ENCODE measurements around the gene ZFHX3.

ZFHX3 gene

DNA sequence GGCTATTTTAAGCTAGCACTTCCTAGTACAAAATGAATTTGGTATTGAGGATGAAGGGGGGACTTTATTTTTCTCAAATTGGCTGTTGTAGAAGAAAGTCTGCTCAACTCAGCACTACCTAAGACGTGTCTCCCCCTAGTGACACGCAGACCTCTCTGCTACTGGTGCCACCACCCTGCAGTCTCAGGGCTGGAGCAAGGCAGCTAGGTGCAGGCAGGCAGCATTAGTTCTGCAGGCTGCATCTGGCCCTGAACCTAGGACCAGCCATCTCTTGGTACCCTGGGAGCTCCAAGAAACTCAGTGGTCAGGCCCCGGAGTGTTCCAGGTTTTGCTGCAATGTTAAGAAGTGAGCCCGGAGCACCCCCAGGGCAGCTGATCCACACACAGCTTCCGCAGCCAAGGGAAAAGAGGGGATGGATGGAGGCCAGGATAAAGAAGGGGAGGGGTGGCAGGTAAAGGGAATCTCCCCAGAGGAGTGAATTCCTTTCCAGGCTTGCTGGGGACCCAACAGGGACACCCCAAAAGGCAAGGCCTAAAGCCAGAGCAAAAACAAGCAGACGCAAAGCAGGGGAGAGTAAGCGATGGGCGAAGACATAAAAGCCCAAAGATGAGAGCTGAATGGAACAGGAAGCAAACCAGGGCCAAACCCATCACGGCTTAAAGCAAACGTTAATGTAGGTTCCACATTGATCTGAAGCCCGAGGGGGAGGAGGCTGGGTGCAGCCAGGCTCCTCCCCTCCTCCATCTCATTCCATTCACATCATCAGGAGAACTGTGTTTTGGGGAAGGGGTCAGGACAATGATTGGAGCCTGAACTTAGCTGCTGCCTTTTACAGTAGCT lies 200.5 kb downstream of the ZFHX3 start:
- peak; percentile 62 for DNase-seq (ENCODE audit: low spot score)

DNA sequence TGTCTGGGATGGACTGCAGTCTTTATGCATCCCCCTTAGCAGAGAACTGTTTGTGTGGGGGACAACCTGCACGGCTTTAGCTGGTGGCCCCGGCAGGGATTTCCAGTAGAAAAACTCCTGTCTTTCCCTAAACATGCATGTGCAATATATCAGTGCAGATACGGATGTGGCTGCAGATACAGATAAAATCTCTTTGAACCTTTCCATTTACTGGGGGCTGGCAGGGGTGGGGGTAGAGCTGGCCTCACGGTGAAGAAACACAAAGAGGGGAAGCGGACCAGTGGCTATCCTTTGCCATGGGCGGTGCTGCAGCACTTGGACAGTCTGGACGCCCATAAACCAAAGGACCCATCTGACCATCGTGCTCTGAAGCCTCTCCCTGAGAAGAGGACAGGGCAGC lies 201.3 kb downstream of the ZFHX3 start:
- DNase-seq (ENCODE audit: low spot score) = no peak

DNA sequence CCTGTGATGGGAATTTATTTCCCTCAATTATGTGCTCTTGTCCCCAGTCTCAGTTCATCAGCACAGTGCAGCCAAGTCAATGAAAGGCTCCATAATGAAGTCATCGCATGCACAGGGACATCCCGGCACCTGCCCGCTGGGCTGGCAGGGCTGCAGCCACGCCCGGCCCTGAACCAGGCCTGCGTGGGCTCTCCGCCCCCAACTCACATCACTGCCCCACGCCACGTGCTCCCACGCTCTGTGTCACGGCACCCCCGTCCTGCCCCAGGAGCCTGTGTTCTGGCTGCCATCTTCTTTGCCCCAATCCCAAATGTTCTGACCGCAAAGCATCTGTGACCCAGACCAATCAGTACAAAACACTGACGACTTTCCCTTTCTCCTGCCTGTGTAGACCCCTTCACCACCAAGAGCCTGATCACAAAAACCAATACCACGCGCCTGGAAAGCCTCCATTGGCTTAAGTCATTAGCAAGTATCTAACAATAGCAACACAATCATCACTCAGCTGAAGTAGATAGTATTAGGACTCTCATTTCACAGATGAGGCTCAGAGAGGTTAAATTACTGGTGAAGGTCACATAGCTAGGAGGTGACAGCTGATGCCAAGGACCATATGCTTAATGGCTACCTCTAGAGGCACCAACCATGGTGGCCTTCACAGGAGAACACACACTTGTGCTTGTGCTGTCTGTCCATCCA lies 202.5 kb downstream of the ZFHX3 start:
- no peak for DNase-seq (ENCODE audit: low spot score)

DNA sequence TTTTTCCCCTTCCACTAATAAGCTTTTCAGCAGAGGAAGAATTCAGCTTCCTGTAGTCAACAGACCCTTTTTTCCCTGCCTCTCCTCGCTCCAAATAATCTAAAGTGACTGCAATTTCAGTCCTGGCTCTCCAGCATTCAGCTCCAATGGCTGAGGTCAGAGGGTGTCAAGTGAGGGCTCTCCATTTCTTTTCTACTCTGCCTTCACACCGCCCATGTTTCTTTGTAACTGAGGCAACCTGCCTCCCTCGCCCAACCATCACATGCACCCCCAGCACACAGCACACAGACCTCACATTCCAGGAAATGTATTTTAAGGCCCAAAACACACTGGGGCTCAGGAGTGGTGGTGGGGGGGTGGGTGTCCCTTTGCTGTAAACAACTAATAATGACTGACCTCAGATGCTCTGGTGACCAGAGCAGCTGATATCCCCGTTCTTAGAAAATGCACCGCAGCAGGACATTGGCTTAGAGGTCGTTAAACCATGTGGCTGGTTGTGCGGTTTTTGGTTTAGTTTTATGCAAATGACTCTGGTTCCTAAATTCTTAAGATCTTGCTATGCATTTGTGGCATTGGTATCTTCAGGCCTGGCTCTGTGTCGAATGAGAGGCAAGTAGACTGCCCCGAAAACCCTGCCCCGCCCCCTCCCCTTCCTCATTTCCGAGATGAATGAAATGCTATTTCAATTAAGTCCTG lies 203.6 kb downstream of the ZFHX3 start:
- DNase-seq (ENCODE audit: low spot score) = peak; percentile 61

DNA sequence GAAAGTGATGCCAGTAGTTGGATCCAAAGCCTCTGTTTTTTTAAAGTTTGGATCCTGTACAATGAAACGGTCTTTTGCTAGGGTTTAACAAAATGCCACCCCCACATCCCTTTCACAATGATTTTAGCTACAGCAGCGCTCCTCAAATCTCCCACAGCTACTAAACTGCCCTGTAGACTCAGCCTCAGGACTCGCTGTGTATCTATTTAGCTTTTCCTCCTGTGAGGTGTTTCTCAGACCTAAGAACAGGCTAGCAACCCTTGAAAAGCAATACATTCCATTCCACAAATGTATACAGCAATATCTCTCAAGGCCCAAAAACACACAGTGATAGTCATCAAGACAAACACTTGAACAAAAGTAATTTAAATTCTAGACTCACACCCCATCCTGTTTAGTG lies 206.4 kb downstream of the ZFHX3 start:
- DNase-seq (ENCODE audit: low spot score) = no peak

DNA sequence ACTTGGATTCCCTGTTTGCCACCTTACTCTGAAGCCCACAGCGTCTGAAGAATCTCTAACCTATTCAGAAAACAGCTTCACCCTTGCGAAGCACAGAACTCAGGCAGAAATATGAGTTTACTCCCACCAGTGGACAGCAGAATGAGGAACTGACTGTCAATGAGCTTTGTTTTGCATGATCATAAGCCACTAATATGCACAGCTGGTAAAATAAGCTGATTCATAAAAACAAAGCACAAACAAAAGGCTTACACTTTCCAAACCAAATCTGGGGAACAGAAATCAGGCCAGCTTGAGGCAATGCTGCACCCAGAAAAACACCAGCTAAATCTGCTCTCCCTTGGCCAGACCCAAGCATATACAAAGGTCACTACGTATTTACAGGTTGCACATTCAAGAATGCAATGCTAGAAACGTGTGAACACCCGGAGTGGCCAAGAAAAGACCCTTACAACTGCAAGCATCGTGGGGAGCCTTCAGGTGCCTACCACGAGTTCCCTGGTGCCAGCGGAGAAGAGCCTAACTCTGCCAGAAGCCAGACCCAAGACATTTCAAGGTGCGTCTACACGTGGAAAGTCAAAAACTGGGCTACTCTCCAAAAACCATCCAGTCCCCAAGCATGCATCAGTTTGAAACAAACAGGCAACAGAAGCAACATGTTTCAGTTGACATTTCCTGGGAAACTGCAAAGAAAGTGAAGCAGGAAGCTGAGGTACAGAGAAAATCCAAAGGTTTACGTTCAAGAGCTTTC lies 207.1 kb downstream of the ZFHX3 start:
- peak; percentile 22 for DNase-seq (ENCODE audit: low spot score)

DNA sequence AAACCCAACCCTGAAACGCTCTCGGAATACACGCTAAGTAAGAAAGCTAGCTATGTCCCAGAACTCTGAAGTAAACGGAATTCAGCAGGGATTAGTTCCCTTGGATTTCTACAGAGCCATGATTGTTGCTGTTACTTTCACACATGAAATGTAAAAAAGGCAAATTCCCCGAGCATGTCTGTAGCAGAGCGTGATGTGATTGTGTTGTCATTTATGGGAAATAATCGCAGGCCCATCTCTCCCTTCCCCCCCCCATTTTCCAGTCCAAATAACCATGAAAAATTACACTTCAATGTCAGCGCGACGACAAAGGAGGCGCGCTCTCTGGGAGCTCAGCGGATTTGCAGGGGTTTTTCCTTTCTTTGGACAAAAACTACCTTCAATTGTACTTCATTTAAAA lies 209.0 kb downstream of the ZFHX3 start:
- no peak for DNase-seq (ENCODE audit: low spot score)

DNA sequence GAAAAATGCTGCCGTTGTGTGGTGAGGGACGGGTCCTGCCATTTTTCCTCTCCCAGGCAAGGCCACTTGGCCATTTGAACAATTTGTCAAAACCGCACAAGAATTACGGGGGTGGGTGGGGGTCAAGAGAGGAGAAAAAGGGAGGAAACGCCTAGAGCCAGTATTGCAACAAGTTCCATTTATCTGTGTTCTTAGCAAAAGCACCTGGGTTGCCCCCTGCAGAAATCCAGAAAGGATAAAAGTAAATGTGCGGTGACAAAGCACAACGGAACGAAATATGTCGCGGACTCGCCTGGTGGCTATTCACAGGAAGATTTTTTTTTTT lies 209.4 kb downstream of the ZFHX3 start:
- DNase-seq (ENCODE audit: low spot score) = no peak

DNA sequence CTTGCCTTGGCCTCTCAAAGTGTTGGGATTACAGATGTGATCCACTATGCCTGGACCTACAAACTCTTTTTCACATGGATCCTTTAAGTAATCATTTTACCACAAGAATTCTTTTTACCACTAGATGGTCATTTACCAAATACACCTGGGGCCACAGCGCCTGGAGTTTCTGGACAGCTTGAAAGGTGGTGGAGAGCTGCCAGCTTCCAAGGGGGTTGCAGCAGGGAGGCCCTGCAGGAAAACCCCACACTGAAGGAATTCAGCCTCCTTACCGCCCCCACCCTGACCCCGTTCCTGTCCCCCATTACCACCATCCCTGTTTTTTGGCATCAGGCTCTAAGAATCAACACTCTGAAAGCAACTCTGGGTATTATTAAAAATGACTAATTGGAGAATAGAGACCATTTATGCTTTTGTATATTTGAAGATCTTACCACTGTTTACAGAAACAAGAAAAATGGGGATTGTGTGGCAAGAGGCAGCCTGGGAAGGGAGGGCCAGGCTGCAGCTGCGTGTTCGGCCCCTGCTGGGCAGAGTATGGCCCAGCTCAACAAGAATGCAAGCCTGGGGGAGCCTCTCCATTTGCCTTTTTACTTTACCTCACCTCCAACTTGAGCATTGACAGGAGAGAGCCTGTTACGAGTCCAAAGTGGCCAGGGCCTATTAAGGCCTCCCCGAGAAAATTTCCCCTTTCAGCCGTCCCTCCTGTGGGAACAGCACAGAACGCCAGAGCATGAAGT lies 209.9 kb downstream of the ZFHX3 start:
- no peak for DNase-seq (ENCODE audit: low spot score)

DNA sequence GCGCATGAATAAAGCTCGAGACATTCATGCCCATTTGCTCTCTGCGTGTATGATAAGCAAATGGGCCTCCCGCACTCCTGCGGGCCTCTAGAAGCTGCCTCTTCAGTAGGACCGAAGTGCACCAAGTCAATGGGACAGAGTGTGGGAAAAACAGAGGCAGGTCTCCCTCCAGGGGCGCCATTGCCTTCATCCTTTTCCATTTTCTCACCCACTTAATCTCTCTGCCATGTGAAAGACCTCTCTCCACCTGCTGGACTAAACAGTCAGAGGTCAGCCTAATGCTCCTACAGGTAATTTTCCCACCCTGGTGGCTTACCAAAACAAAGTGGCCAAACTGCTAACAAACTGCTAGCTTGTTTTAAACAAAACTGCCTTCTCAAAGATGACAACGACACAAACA lies 210.9 kb downstream of the ZFHX3 start:
- DNase-seq (ENCODE audit: low spot score) = no peak

DNA sequence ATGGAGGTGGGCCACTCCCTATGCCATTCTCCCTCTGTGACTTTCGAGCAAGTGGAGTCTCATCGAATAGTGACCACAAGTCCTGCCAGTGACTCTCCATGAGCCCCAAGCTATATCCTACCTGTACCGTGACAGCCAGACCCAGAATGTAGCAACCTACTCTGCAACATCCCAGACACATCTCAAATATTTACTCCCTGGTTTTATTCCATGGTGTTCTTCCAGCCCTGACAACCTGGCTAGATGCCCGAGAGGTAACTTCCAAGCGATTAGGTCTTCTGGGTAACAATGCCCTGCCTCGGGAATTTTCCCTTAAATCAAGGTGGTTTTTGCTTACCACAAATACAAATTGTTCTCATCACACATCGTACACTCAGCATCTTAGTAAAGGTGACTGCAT lies 211.7 kb downstream of the ZFHX3 start:
- DNase-seq (ENCODE audit: low spot score) = no peak

DNA sequence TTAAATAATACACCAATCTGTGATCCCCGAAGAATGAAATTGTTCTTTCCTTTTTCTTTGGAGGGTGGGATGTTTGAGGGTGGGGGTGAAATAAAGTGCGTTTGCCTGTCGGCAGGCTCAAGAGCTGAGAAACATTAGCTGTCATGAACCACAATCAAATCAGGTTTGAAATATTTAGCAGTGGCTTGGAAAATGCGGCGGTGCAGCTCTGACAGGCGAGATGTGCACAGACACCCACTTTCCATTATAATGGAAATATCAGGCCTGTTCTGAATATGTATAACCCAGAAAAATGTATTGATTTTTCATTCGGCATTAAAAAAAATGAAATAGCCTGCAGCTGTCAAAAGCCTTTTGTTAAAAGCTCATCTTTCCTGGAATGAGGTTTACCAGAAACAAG lies 212.8 kb downstream of the ZFHX3 start:
- no peak for DNase-seq (ENCODE audit: low spot score)

DNA sequence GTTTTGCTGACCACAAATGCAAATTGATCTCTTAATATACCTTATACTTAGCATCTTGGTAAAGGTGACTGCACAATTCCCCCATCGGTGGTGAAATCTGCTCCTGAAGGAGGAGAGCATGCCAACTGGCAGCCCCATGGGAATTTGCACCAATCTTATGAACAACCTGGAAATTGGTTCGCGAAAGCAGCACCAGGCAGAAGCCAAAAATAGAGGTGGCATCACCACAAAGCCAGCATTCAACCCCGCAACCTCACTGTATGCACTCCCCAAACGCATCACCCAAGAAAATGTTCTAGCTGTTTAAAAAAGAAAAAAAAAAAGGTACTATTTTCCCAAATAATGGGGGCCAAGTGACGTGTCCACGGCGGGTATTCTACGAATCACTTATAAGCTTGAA lies 213.4 kb downstream of the ZFHX3 start:
- no peak for DNase-seq (ENCODE audit: low spot score)

DNA sequence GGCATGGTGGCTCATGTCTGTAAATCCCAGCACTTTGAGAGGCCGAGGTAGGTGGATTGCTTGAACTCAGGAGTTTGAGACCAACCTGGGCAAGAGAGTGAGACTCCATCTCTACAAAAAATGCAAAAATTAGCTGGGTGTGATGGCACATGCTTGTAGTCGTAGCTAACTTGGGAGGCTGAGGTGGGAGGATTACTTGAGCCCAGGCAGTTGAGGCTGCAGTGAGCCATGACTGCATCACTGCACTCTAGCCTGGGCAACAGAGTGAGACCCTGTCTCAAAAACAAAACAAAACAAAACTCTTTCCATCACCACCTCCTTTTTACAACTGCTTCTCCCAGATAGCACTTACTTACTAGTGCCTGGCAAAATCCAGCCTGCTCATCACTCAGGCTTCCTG lies 214.0 kb downstream of the ZFHX3 start:
- DNase-seq (ENCODE audit: low spot score) = no peak

DNA sequence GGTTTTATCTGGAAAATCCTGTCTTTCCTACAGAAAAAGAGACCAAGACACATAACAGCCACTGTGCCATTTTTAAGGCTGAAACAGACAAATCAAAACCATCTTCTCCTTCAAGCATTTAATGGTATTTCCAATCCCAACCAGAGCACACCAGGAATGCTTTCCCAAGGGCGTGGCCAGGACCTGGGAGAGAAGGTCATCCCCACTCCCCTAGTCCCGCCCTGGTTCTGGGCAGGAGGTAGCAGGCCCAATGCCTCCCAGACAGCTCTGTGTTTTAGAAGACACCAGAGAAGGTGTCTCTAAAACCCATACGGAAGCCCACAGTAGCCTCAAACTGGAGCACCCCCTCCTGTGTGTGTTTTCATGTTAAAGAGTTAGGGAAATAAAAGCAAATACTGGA lies 214.4 kb downstream of the ZFHX3 start:
- DNase-seq (ENCODE audit: low spot score) = no peak

DNA sequence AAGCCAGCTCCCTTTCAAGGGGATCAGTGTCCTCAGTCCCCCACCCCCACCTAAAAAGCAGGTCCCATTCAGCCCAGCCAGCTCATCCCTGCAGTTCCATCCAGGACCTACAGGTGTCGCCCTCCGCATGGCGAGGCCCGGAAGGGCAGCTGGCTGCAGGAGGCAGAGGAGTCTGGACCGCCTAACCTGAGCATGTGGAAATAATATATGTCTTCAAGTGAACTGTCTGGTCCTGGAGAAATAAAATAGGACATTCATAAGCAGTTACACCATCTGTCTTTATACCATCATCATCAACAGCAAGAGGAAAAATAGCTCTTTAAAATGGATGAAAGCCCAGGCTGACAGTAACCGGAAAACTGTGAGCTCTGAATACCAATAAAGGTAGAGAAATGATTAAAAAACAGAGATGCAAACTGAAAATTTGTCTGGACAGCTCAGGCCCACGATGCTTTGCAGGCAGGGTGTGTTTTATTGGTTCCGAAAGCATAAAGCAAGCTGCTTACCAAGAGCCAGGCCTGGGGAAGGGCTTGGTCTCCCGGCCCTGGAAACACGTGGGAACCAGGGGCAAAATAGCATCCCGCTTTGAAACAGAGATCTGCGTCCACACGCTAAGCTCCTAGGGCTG lies 215.2 kb downstream of the ZFHX3 start:
- DNase-seq (ENCODE audit: low spot score) = peak; percentile 71

DNA sequence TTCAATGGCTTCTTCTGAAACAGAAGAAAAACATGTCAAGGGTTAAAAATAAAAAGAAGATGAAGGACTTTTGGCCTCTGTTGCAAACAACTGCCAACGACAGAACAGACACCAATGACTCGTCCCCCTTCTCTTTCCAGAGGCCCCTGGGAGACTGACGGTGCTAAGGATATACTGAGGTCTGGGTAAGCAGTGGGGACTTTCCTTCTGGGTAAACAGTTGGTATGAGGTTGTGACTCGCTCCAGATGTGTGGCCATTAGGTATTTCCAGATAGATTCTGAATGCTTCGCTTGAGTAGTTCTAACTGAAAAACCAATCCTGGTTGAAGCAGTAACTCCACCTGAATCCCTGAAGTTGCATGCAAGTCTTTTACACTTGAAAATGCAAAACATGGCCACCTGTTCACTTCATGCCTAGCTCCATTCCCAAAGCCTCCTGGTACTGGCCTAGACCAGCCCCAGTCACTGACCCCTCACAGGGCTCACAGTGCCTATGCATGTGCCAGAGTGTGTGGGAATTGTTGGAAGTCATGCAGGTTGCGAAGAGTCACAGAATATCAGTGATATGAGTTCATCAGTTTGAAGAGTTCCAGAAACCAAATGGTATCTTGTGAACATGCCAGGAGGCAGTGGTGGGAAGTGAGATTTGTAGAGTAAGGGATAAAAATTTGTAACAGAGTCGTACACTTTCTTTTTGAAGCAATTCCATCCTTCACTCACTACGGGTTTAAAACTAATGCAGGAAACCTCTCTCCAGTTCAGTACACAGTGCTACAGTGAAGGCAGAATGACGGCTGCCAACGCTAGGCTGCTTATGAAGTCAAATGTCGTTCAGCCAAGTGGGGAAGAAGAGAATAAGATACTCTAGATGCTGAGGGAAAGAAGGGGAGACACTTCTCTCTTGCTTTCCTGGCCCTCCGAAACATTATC lies 217.8 kb downstream of the ZFHX3 start:
- DNase-seq (ENCODE audit: low spot score) = peak; percentile 16

DNA sequence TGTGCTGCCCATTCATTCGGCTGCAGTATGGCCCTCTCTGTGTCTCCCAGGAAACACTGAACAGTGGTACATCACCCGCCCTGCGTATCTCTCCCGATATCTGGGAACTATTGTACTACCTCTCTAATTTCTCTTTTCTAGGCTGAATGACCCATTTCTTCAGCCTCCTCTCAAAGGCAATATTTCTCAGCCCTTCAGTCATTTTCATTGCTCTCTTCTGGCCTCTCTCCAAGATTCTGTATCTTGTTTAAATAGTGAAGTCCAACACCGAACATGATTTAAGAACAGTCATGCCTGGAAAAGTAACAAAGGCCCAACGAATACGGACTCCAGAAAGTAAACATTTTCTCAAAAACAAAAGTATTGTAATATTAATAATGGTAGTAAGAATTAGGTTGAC lies 220.1 kb downstream of the ZFHX3 start:
- DNase-seq (ENCODE audit: low spot score) = no peak

DNA sequence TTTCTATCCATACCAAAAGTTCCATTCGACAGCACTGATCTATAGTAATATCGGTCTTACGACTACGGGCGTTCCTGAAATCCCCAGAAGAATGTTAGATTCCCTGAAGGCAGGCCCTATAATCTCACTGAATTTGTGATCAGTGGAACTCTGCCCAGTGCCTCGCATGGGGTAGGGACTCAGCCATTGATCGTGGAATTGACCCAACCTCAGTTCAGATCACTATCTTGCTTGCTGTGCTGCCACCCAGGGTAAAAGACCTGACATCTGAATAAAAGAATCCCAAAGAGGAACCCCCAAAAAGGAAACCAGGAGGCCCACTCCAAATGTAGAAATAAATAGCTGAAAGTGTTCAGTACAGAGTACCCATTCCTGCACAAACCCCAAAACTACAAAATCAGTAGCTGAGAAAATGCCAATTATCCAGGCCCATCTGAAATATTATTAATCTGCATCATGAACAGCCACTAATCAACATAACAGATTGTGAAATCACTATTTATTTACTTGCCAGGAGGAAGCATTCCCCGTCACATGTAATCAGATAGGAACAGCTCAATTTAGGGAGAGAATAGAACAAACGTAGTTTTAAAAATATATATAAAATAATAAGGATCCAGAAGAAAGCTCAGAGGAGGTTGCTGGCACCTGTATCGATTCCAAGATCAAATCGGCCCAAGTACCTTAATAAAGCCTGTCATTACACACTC lies 221.9 kb downstream of the ZFHX3 start:
- DNase-seq (ENCODE audit: low spot score) = no peak

DNA sequence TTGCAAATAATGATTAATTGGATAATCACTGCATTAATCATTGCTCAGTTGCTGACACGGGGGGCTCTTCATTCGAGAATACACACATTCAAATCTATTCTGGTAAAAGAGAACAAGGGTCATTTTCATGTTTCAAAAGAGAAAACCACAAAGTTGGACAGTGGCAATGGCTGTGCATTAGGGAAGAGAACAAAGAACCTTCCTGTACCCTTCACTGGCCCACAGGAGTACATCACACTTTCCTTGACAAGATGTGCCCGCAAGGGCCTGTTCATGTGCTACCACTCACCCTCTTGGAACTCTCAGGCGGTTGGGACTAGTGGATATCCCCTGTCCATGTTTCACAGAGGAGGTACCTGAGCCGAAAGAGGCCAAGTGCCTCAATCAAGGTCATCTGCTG lies 223.2 kb downstream of the ZFHX3 start:
- no peak for DNase-seq (ENCODE audit: low spot score)

Data from NAMALWA (cell line).